ENCODE results near the gene DACH1.

DNA sequence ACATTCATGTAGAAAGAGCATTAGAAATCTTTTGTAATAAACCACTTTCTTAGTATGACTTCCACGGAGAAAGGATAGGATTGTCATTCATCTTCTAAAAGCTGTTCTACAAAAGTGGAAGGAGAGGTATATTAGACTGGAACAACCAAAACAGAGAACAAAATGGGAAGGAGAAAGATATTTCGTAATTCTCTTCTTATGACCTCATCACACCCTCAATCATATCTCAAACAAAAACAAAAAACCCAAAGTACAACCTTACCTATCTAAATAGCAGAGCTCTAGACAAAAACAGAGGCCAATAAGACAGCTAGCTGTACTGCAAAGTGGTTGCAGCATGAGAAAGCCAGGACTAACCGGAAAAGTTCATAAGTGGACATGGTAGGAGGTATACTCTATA is 46.3 kb downstream of the DACH1 start:
- TF ChIP-seq, protein P1, sequence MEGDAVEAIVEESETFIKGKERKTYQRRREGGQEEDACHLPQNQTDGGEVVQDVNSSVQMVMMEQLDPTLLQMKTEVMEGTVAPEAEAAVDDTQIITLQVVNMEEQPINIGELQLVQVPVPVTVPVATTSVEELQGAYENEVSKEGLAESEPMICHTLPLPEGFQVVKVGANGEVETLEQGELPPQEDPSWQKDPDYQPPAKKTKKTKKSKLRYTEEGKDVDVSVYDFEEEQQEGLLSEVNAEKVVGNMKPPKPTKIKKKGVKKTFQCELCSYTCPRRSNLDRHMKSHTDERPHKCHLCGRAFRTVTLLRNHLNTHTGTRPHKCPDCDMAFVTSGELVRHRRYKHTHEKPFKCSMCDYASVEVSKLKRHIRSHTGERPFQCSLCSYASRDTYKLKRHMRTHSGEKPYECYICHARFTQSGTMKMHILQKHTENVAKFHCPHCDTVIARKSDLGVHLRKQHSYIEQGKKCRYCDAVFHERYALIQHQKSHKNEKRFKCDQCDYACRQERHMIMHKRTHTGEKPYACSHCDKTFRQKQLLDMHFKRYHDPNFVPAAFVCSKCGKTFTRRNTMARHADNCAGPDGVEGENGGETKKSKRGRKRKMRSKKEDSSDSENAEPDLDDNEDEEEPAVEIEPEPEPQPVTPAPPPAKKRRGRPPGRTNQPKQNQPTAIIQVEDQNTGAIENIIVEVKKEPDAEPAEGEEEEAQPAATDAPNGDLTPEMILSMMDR (IDR thresholded peaks at IDR 0.05), result no peak
- TF ChIP-seq POLR2A (IDR thresholded peaks at IDR 0.05), result no peak

All from esophagus squamous epithelium (tissue), 4 donors.